ENCODE measurements around the gene EFNB2. TPM values are rescaled to one million over a fixed set of nuclear protein-coding genes. Genes with fewer than 3 reads are reported as not detected.

Gene EFNB2
- total and polyA plus RNA-seq, 4 donors, result 15.7 to 43.8 (median 29.1) TPM

GRCh38 chr13:106468744-106469590 is 66.5 kb downstream of the EFNB2 start:
- no peaks in the 10 kb centered on the region for H3K27me3 ChIP-seq (ENCODE audit: control insufficient read depth in 3 of 3, insufficient read depth in 3 of 3, low read length in 2 of 3)
- H3K27ac ChIP-seq (ENCODE audit: low read depth in 1 of 2, low read length in 1 of 2), result no peak overlapping the region
- WGBS, 2 donors, result 89% methylated on average over 20 of the region's 20 CpGs
- no peak overlapping the region for H3K9ac ChIP-seq (ENCODE audit: insufficient read depth in 1 of 2, low read length in 2 of 2)
- H3K4me3 ChIP-seq, result no peak overlapping the region
- TF ChIP-seq, protein P1, sequence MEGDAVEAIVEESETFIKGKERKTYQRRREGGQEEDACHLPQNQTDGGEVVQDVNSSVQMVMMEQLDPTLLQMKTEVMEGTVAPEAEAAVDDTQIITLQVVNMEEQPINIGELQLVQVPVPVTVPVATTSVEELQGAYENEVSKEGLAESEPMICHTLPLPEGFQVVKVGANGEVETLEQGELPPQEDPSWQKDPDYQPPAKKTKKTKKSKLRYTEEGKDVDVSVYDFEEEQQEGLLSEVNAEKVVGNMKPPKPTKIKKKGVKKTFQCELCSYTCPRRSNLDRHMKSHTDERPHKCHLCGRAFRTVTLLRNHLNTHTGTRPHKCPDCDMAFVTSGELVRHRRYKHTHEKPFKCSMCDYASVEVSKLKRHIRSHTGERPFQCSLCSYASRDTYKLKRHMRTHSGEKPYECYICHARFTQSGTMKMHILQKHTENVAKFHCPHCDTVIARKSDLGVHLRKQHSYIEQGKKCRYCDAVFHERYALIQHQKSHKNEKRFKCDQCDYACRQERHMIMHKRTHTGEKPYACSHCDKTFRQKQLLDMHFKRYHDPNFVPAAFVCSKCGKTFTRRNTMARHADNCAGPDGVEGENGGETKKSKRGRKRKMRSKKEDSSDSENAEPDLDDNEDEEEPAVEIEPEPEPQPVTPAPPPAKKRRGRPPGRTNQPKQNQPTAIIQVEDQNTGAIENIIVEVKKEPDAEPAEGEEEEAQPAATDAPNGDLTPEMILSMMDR (IDR thresholded peaks at IDR 0.05; ENCODE audit: control extremely low read depth, extremely low read depth), result no peak
- DNase-seq, result no peak
- H3K9me3 ChIP-seq (ENCODE audit: control insufficient read depth in 4 of 4, insufficient read depth in 3 of 4, low read length in 3 of 4), result no peaks in the 10 kb centered on the region
- peaks cover 4 to 10% (median 5%) of the 10 kb centered on the region in 5 donors for H3K4me1 ChIP-seq (ENCODE audit: control insufficient read depth in 5 of 5, insufficient read depth in 5 of 5, low read length in 5 of 5)
- no peaks in the 10 kb centered on the region for H3K36me3 ChIP-seq (ENCODE audit: control insufficient read depth in 4 of 4, insufficient read depth in 4 of 4, low read length in 4 of 4)
- ATAC-seq (ENCODE audit: insufficient read depth, low FRiP score), result no peak

DNA sequence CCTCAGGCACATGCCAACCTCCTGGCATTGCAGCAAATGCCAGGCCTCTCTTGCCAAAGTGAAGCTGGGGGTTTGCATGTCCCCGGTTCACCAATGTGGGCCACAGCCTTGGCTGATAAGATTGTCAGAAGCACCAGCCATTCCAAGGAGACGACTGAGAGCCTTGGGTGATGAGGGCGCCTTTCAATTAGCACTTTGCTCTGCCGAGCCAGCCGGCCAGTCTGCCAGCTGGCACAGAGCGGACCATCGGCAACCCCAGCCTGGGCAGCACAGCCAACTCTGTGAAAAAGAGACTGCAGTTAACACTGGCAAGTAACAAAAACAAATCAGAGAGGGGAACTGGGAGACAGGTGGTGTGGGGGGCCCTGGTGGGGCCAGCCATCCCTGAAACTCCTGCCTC is 67.3 kb downstream of the EFNB2 start:
- Histone ChIP-seq H3K27ac (ENCODE audit: low read depth in 1 of 2, low read length in 1 of 2) (no peak overlapping the region), H3K4me1 (ENCODE audit: control insufficient read depth in 5 of 5, insufficient read depth in 5 of 5, low read length in 5 of 5) (peaks cover 4 to 10% (median 5%) of the 10 kb centered on the region in 5 donors), H3K9ac (ENCODE audit: insufficient read depth in 1 of 2, low read length in 2 of 2) (no peak overlapping the region), H3K9me3 (ENCODE audit: control insufficient read depth in 4 of 4, insufficient read depth in 3 of 4, low read length in 3 of 4) (no peaks in the 10 kb centered on the region), H3K27me3 (ENCODE audit: control insufficient read depth in 3 of 3, insufficient read depth in 3 of 3, low read length in 2 of 3) (no peaks in the 10 kb centered on the region), H3K4me3 (no peak overlapping the region), H3K36me3 (ENCODE audit: control insufficient read depth in 4 of 4, insufficient read depth in 4 of 4, low read length in 4 of 4) (no peaks in the 10 kb centered on the region)
- ATAC-seq (ENCODE audit: insufficient read depth, low FRiP score) (no peak), DNase-seq (no peak)
- TF ChIP-seq, protein P1 (IDR thresholded peaks at IDR 0.05; ENCODE audit: control extremely low read depth, extremely low read depth), result no peak
- 90 to 93% methylated on average over 7 of the region's 7 CpGs for WGBS, 2 donors

DNA sequence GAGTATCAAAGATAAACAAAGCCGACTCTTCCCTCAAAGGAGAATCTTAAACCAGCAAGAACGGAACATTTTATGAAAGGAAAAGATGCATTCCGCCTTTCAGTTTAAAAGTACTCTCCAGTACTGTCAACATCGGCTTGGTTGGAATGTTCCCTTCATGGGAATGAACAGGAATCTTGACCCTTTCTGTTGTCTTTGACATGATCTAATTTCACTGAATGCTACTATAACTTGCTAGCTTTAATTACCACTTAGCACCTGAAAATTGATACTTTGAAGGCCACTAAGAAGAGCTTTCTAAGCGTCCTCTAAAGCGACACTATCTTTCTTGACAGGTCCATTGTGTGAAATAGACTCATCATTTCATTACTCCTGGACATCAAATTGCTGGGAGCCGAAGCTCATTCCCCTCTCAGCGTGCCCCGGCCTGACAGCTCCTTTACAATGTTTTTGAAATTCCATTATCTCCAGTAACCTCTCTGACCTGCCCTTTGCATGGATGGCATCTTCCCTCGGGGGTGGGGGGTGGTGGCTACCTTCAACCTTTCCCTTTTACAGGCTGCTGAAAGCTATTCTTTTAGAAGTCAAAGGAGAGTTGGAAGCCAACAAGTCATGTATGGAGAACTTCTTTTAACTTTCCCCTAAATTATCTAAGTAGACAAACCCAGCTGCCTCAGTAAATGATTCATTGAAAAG is 67.9 kb downstream of the EFNB2 start:
- WGBS, 2 donors, result 79 to 87% methylated on average over 10 of the region's 10 CpGs
- Histone ChIP-seq H3K36me3 (ENCODE audit: control insufficient read depth in 4 of 4, insufficient read depth in 4 of 4, low read length in 4 of 4) (no peaks in the 10 kb centered on the region), H3K9me3 (ENCODE audit: control insufficient read depth in 4 of 4, insufficient read depth in 3 of 4, low read length in 3 of 4) (no peaks in the 10 kb centered on the region), H3K27ac (ENCODE audit: low read depth in 1 of 2, low read length in 1 of 2) (no peak overlapping the region), H3K9ac (ENCODE audit: insufficient read depth in 1 of 2, low read length in 2 of 2) (no peak overlapping the region), H3K4me1 (ENCODE audit: control insufficient read depth in 5 of 5, insufficient read depth in 5 of 5, low read length in 5 of 5) (peaks cover under 1 to 10% (median 2%) of the 10 kb centered on the region in 5 donors), H3K4me3 (no peak overlapping the region), H3K27me3 (ENCODE audit: control insufficient read depth in 3 of 3, insufficient read depth in 3 of 3, low read length in 2 of 3) (no peaks in the 10 kb centered on the region)
- no peak for ATAC-seq (ENCODE audit: insufficient read depth, low FRiP score)
- TF ChIP-seq, protein P1 (IDR thresholded peaks at IDR 0.05; ENCODE audit: control extremely low read depth, extremely low read depth), result no peak
- no peak for DNase-seq

Measured in lung (tissue), 12 donors.